H9 (cell line): ENCODE results near the gene ERN1. TPM values are rescaled to one million over a fixed set of nuclear protein-coding genes. Genes with fewer than 3 reads are reported as not detected.

Experiments
- DNase-seq: peaks from one replicate; pipeline ENCODE4 v3.0.0-alpha.2; 2017
- H2AFZ ChIP-seq: one replicate; pipeline ENCODE4 v1.6.1; 2013; ENCODE audit warnings: mild to moderate bottlenecking, low read length, control low read depth, moderate library complexity
- H2AK5ac ChIP-seq: 2 replicates; pipeline ENCODE4 v1.6.1; 2013; ENCODE audit warnings: low read length, control low read depth, mixed read lengths; ENCODE audit not compliant: insufficient read length
- H2BK120ac ChIP-seq: one replicate; pipeline ENCODE4 v1.6.1; 2013; ENCODE audit warnings: low read depth, mild to moderate bottlenecking, low read length, control low read depth, inconsistent platforms; ENCODE audit not compliant: poor library complexity, severe bottlenecking
- H2BK12ac ChIP-seq: 2 replicates; pipeline ENCODE4 v1.6.1; 2013; ENCODE audit warnings: low read length, control low read depth, mixed read lengths, low read depth; ENCODE audit not compliant: insufficient read length
- H2BK15ac ChIP-seq: 2 replicates; pipeline ENCODE4 v1.6.1; 2013; ENCODE audit warnings: low read depth, low read length, control low read depth
- H2BK20ac ChIP-seq: one replicate; pipeline ENCODE4 v1.6.1; 2013; ENCODE audit warnings: low read depth, mild to moderate bottlenecking, low read length, control low read depth, inconsistent platforms; ENCODE audit not compliant: poor library complexity, severe bottlenecking
- H2BK5ac ChIP-seq: 2 replicates; pipeline ENCODE4 v1.6.1; 2013; ENCODE audit warnings: low read length, control low read depth, mixed read lengths; ENCODE audit not compliant: insufficient read length
- H3K14ac ChIP-seq: 2 replicates; pipeline ENCODE4 v1.6.1; 2013; ENCODE audit warnings: low read length, control low read depth; ENCODE audit not compliant: insufficient read depth
- H3K18ac ChIP-seq: 2 replicates; pipeline ENCODE4 v1.6.1; 2013; ENCODE audit warnings: low read depth, mild to moderate bottlenecking, mixed read lengths, low read length, control low read depth; ENCODE audit not compliant: insufficient read length
- H3K23ac ChIP-seq: 2 replicates; pipeline ENCODE4 v1.6.1; 2013; ENCODE audit warnings: low read length, control low read depth, mixed read lengths, low read depth; ENCODE audit not compliant: insufficient read length
- H3K23me2 ChIP-seq: 2 replicates; pipeline ENCODE4 v1.6.1; 2013; ENCODE audit warnings: low read depth, mild to moderate bottlenecking, mixed read lengths, low read length, control low read depth; ENCODE audit not compliant: insufficient read length, poor library complexity, severe bottlenecking
- H3K27ac ChIP-seq: 2 replicates; pipeline ENCODE4 v1.5.1; 2013; ENCODE audit warnings: low read length, control low read depth, mixed read lengths, low read depth; ENCODE audit not compliant: insufficient read length
- H3K27me3 ChIP-seq: 2 replicates; pipeline ENCODE4 v1.6.1; 2013; ENCODE audit warnings: low read length, control low read depth, inconsistent platforms; ENCODE audit not compliant: insufficient read depth
- H3K4ac ChIP-seq: 2 replicates; pipeline ENCODE4 v1.6.1; 2013; ENCODE audit warnings: low read depth, mild to moderate bottlenecking, control low read depth, inconsistent platforms, low read length, moderate library complexity
- H3K4me1 ChIP-seq: 2 replicates; pipeline ENCODE4 v1.6.1; 2013; ENCODE audit warnings: low read length, control low read depth, inconsistent platforms; ENCODE audit not compliant: insufficient read depth
- H3K4me2 ChIP-seq: 2 replicates; pipeline ENCODE4 v1.6.1; 2013; ENCODE audit warnings: low read length, control low read depth, mixed read lengths; ENCODE audit not compliant: insufficient read length, insufficient read depth
- H3K56ac ChIP-seq: 2 replicates; pipeline ENCODE4 v1.6.1; 2013; ENCODE audit warnings: low read depth, mild to moderate bottlenecking, mixed read lengths, low read length, control low read depth; ENCODE audit not compliant: insufficient read length
- H3K79me1 ChIP-seq: 2 replicates; pipeline ENCODE4 v1.6.1; 2013; ENCODE audit warnings: low read depth, mild to moderate bottlenecking, moderate library complexity, low read length, control low read depth, inconsistent platforms; ENCODE audit not compliant: insufficient read depth, poor library complexity, severe bottlenecking
- H3K79me2 ChIP-seq: 2 replicates; pipeline ENCODE4 v1.6.1; 2013; ENCODE audit warnings: low read length, control low read depth, inconsistent platforms; ENCODE audit not compliant: insufficient read depth
- H3K9ac ChIP-seq: 2 replicates; pipeline ENCODE4 v1.6.1; 2013; ENCODE audit warnings: low read length, control low read depth, mixed read lengths; ENCODE audit not compliant: insufficient read length; ENCODE audit errors: extremely low read depth
- H3K9me3 ChIP-seq: one replicate; pipeline ENCODE4 v1.6.1; 2013; ENCODE audit warnings: low read depth, low read length, inconsistent platforms; ENCODE audit not compliant: control insufficient read depth
- H3T11ph ChIP-seq: one replicate; pipeline ENCODE4 v1.6.1; 2013; ENCODE audit warnings: mild to moderate bottlenecking, low read length, control low read depth, inconsistent platforms
- H4K20me1 ChIP-seq: one replicate; pipeline ENCODE4 v1.6.1; 2013; ENCODE audit not compliant: control insufficient read depth, insufficient read length, insufficient read depth
- H4K5ac ChIP-seq: 2 replicates; pipeline ENCODE4 v1.6.1; 2013; ENCODE audit warnings: low read depth, mild to moderate bottlenecking, mixed read lengths, low read length, control low read depth; ENCODE audit not compliant: insufficient read length
- H4K8ac ChIP-seq: replicated peaks from 2 replicates; pipeline ENCODE4 v1.6.1; 2013; ENCODE audit warnings: low read length, control low read depth, mixed read lengths, low read depth; ENCODE audit not compliant: insufficient read length
- H4K91ac ChIP-seq: 2 replicates; pipeline ENCODE4 v1.6.1; 2013; ENCODE audit warnings: low read depth, mild to moderate bottlenecking, moderate library complexity, mixed read lengths, low read length, control low read depth; ENCODE audit not compliant: insufficient read length
- H3K27ac Mint-ChIP-seq, 3 experiments: 2 replicates in 2 of 3; 3 replicates in 1 of 3; pipeline ENCODE4 v1.8.0; 2020 to 2021; ENCODE audit warnings: mixed read lengths in 3 of 3, mild to moderate bottlenecking in 1 of 3, moderate library complexity in 1 of 3
- H3K27me3 Mint-ChIP-seq: 2 replicates; pipeline ENCODE4 v1.8.0; 2021; ENCODE audit warnings: low read depth, mild to moderate bottlenecking, moderate library complexity, mixed read lengths
- H3K36me3 Mint-ChIP-seq, 3 experiments: 2 replicates in 2 of 3; 3 replicates in 1 of 3; pipeline ENCODE4 v1.8.0; 2020 to 2021; ENCODE audit warnings: low read depth in 3 of 3, mixed read lengths in 3 of 3; ENCODE audit not compliant: insufficient read depth in 1 of 3
- H3K4me1 Mint-ChIP-seq, 2 experiments: 2 replicates each; pipeline ENCODE4 v1.8.0; 2020; ENCODE audit warnings: mixed read lengths in 2 of 2
- H3K4me3 Mint-ChIP-seq, 2 experiments: 2 replicates in 1 of 2; 3 replicates in 1 of 2; pipeline ENCODE4 v1.8.0; 2020 to 2021; ENCODE audit warnings: mild to moderate bottlenecking in 2 of 2, mixed read lengths in 2 of 2, moderate library complexity in 1 of 2
- H3K9me3 Mint-ChIP-seq, 2 experiments: 2 replicates in 1 of 2; 3 replicates in 1 of 2; pipeline ENCODE4 v1.8.0; 2020; ENCODE audit warnings: mild to moderate bottlenecking in 2 of 2, mixed read lengths in 2 of 2, moderate library complexity in 1 of 2
- WGBS: extraction: QIAGEN DNeasy Blood & Tissue Kit; methylation state at CpG from one replicate; pipeline ENCODE4 v1.1.7; 2013; ENCODE audit warnings: missing lambda C conversion rate, low lambda C conversion rate, mixed read lengths; ENCODE audit not compliant: insufficient read length; ENCODE audit errors: extremely low coverage; 5-methylcytosine and 5-hydroxymethylcytosine counted together
- total RNA-seq: library from RNA; stranded (reverse); gene quantifications from 2 replicates; pipeline ENCODE4 v1.2.1, GENCODE V29; 2021
- TF ChIP-seq, protein P1 (sequence below): fragments of 200-600 bp; sonication (generic); conservative IDR thresholded peaks from 3 replicates; pipeline ENCODE4 v1.8.0; 2021; ENCODE audit warnings: antibody characterized with exemption, mild to moderate bottlenecking

Gene ERN1
- total RNA-seq, 1 experiment from 2014 or later = 5.0 TPM

DNA sequence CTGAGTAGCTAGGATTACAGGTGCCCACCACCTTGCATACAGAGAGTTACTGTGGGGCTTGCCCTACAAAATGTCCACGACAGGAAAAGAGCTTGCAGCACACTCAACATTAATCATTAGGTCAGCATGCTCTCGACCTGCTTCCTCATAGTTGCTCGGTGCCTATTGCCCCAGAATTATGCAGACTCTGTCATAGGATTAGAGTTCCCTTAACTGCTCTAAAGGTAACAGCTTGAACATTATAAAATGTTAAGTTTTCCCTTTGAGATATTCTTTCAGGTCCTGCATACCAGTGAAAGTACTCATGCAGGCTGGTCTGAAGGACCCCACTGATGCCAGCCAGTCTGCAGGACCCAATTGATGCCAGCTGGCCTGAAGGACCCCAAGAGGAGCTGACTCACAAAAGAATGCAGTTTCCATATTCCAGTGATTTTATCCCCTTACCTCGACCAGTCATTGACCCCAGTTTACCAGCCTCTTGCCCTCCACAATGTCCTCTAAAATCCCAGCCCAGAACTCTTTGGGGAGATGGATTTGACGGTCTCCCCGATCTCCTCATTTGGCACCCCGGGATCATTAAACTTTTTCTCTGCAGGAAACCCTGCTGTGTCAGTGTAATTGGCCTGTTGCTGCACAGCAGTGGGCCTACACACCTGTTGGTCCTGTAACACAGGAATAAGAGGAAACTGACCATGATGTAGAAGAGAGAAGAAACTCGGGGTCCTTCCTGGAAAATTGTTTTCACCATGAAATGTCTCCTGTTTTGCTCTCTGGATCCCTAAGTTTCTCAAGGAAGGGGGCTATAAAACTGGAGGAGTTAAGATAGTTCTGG is 120.2 kb downstream of the ERN1 start:
- no peak overlapping the region for H2BK12ac ChIP-seq
- H3T11ph ChIP-seq = no peak overlapping the region
- no peak overlapping the region for H2BK15ac ChIP-seq
- H3K79me1 ChIP-seq = no peaks in the 10 kb centered on the region
- no peak overlapping the region for H3K14ac ChIP-seq
- H2AFZ ChIP-seq = no peak overlapping the region
- H3K56ac ChIP-seq = no peak overlapping the region
- no peaks in the 10 kb centered on the region for H3K79me2 ChIP-seq
- H3K4ac ChIP-seq = no peak overlapping the region
- no peaks in the 10 kb centered on the region for H3K36me3 Mint-ChIP-seq
- no peaks in the 10 kb centered on the region for H3K9me3 ChIP-seq
- no peak overlapping the region; a peak in 1 of 7 replicates for H3K27ac Mint-ChIP-seq
- TF ChIP-seq, protein P1, sequence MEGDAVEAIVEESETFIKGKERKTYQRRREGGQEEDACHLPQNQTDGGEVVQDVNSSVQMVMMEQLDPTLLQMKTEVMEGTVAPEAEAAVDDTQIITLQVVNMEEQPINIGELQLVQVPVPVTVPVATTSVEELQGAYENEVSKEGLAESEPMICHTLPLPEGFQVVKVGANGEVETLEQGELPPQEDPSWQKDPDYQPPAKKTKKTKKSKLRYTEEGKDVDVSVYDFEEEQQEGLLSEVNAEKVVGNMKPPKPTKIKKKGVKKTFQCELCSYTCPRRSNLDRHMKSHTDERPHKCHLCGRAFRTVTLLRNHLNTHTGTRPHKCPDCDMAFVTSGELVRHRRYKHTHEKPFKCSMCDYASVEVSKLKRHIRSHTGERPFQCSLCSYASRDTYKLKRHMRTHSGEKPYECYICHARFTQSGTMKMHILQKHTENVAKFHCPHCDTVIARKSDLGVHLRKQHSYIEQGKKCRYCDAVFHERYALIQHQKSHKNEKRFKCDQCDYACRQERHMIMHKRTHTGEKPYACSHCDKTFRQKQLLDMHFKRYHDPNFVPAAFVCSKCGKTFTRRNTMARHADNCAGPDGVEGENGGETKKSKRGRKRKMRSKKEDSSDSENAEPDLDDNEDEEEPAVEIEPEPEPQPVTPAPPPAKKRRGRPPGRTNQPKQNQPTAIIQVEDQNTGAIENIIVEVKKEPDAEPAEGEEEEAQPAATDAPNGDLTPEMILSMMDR = no peak
- H4K20me1 ChIP-seq = no peaks in the 10 kb centered on the region
- no peaks in the 10 kb centered on the region for H3K27me3 ChIP-seq
- no peak overlapping the region for H2AK5ac ChIP-seq
- H4K8ac ChIP-seq = no peak overlapping the region
- H3K4me2 ChIP-seq = no peak overlapping the region
- no peak overlapping the region for H3K27ac ChIP-seq
- H3K4me1 Mint-ChIP-seq = peaks cover 14 to 24% of the 10 kb centered on the region in 2 experiments
- H3K18ac ChIP-seq = no peak overlapping the region
- no peaks in the 10 kb centered on the region for H3K9me3 Mint-ChIP-seq
- no peak overlapping the region for H2BK5ac ChIP-seq
- no peak overlapping the region for H3K23ac ChIP-seq
- H3K23me2 ChIP-seq = no peaks in the 10 kb centered on the region
- no peak overlapping the region for H4K5ac ChIP-seq
- H3K27me3 Mint-ChIP-seq = peaks cover 3% of the 10 kb centered on the region
- no peak overlapping the region for H4K91ac ChIP-seq
- no peak overlapping the region for H2BK120ac ChIP-seq
- DNase-seq = no peak
- no peak overlapping the region for H2BK20ac ChIP-seq
- no peak overlapping the region for H3K9ac ChIP-seq
- H3K4me1 ChIP-seq = peaks cover 3% of the 10 kb centered on the region; the same call in 1 of the 2 replicates
- H3K4me3 Mint-ChIP-seq = no peak overlapping the region
- WGBS = no CpG with 5 or more reads among the region's 8 CpGs
